Measurements from ENCODE around the gene ATXN7L2.

DNA sequence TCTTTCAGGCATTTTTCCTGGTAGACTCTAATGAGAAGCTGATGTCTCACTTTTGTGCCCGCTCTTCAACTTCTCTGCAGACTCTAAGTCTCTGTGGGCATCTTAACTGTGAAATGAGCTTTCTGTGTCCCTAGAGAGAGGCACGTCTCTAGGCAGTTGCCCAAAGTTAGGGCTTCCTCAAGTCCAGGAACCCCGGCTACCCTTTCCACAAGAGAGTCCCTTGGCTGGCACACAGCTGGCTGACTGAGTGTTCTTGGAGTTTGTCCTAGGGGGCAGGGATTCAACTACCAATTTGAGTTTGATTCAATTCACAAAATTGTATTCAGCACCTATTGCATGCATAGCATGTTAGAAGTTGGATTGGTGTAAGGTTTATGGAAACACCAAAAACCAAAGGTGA lies 57.4 kb downstream of the ATXN7L2 start:
- TF ChIP-seq EZH2 (optimal IDR thresholded peaks at IDR 0.05; ENCODE audit: low read depth, low read length), result no peak
- TF ChIP-seq EZH2phosphoT487 (IDR thresholded peaks at IDR 0.05; ENCODE audit: low read length), result no peak

All from MM.1S (cell line).